ENCODE data around the gene WDR81.

DNA sequence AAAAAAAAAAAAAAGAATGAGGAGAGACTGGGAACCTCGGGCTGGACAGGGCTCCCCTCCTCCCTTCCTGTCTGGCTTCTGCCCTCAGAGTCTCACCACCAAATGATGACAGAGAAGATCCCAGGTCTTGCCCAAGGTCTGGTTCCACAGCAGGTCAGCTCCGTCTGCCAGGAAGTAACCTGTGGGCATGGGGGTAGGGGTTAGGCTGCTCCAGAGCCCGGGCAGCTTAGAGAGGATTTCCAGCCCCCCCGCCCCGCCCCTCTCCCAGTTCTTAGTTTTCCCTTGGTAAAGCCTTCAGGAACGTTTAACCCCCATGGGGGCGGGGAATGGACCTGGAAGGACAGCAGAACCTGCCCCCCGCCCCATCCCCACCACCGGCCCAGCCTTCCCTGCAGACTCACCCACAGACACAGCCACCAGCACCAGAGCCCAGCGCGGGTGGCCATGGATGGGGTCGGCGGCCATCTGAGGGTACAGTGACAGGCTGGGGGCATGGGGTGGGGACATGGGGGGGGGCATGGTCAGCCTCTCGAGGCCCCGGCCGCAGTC is 15.0 kb upstream of the WDR81 start:
- TF ChIP-seq, protein P1, sequence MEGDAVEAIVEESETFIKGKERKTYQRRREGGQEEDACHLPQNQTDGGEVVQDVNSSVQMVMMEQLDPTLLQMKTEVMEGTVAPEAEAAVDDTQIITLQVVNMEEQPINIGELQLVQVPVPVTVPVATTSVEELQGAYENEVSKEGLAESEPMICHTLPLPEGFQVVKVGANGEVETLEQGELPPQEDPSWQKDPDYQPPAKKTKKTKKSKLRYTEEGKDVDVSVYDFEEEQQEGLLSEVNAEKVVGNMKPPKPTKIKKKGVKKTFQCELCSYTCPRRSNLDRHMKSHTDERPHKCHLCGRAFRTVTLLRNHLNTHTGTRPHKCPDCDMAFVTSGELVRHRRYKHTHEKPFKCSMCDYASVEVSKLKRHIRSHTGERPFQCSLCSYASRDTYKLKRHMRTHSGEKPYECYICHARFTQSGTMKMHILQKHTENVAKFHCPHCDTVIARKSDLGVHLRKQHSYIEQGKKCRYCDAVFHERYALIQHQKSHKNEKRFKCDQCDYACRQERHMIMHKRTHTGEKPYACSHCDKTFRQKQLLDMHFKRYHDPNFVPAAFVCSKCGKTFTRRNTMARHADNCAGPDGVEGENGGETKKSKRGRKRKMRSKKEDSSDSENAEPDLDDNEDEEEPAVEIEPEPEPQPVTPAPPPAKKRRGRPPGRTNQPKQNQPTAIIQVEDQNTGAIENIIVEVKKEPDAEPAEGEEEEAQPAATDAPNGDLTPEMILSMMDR (optimal IDR thresholded peaks at IDR 0.05 in 1 of 3, IDR thresholded peaks at IDR 0.05 in 1 of 3, conservative IDR thresholded peaks at IDR 0.05 in 1 of 3; ENCODE audit: extremely low read depth in 1 of 3, insufficient read depth in 2 of 3, low read length in 3 of 3): no peak
- TF ChIP-seq EZH2 (IDR thresholded peaks at IDR 0.05; ENCODE audit: low read length): no peak
